Skeletal muscle satellite cell (primary cell): Measurements from ENCODE around the gene MAGI1.
"Not testable (repeated sequence)": the region's sequence is repeated elsewhere in the genome, so short reads cannot be mapped to it uniquely, and the experiment has no call there.

ENCODE experiments used
- H3K27me3 ChIP-seq: 2 replicates; pipeline ENCODE4 v1.7.0; 2013; ENCODE audit warnings: low read length; ENCODE audit not compliant: control insufficient read depth, insufficient read depth
- H3K36me3 ChIP-seq: 2 replicates; pipeline ENCODE4 v1.7.0; 2013; ENCODE audit warnings: mild to moderate bottlenecking, control low read depth, low read length; ENCODE audit not compliant: insufficient read depth
- H3K4me1 ChIP-seq: 2 replicates; pipeline ENCODE4 v1.7.0; 2013; ENCODE audit warnings: low read length; ENCODE audit not compliant: control insufficient read depth, insufficient read depth
- H3K4me2 ChIP-seq: 2 replicates; pipeline ENCODE4 v1.7.0; 2013; ENCODE audit warnings: mild to moderate bottlenecking, low read length
- H3K4me3 ChIP-seq: 2 replicates; pipeline ENCODE4 v1.7.0; 2013; ENCODE audit warnings: low read length
- H3K9ac ChIP-seq: 2 replicates; pipeline ENCODE4 v1.7.0; 2013; ENCODE audit warnings: mild to moderate bottlenecking, low read depth, low read length, moderate library complexity
- H3K9me3 ChIP-seq: replicated peaks from 2 replicates; pipeline ENCODE4 v1.7.0; 2013; ENCODE audit warnings: mild to moderate bottlenecking, control low read depth, low read length

MAGI1 gene

DNA sequence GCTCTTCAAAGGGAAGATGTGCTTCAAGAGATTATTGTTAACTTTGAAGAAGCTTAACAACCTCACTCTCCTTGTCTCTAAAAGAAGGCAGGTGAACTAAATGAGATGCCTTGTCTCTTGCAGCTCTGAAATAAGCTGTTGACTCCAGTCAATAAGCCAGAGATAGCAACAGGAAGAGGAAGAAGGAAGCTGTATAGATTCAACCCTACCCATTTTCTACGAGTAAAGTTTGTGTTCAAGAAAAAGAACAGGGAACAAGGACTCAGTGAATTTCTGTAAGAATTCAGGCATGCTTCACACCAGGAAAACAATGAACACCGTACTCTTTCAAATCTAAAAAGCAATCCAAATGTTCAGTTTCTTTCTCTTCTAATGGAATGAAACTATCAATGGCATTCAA, 503.5 kb downstream of the MAGI1 start:
- no peak overlapping the region for H3K9ac ChIP-seq
- H3K9me3 ChIP-seq, result no peaks in the 10 kb centered on the region
- no peaks in the 10 kb centered on the region for H3K4me1 ChIP-seq
- H3K4me2 ChIP-seq, result no peak overlapping the region
- no peaks in the 10 kb centered on the region for H3K36me3 ChIP-seq
- H3K27me3 ChIP-seq, result no peaks in the 10 kb centered on the region
- H3K4me3 ChIP-seq, result no peak overlapping the region

- Histone ChIP-seq H3K4me2 (no peak overlapping the region), H3K9ac (no peak overlapping the region), H3K9me3 (no peaks in the 10 kb centered on the region), H3K36me3 (no peaks in the 10 kb centered on the region), H3K4me1 (no peaks in the 10 kb centered on the region), H3K27me3 (no peaks in the 10 kb centered on the region), H3K4me3 (no peak overlapping the region)
Measured at GRCh38 chr3:65534805-65535204, 503.9 kb downstream of the MAGI1 start.

GRCh38 chr3:65532749-65533148, 506.0 kb downstream of the MAGI1 start:
- no peaks in the 10 kb centered on the region for H3K36me3 ChIP-seq
- no peaks in the 10 kb centered on the region for H3K9me3 ChIP-seq
- no peaks in the 10 kb centered on the region for H3K27me3 ChIP-seq
- H3K4me2 ChIP-seq, result no peak overlapping the region
- no peaks in the 10 kb centered on the region for H3K4me1 ChIP-seq
- no peak overlapping the region for H3K9ac ChIP-seq
- no peak overlapping the region for H3K4me3 ChIP-seq

GRCh38 chr3:65532215-65532614, 506.5 kb downstream of the MAGI1 start:
- Histone ChIP-seq H3K9me3 (no peaks in the 10 kb centered on the region), H3K4me1 (no peaks in the 10 kb centered on the region), H3K36me3 (no peaks in the 10 kb centered on the region), H3K9ac (no peak overlapping the region), H3K4me2 (no peak overlapping the region), H3K27me3 (no peaks in the 10 kb centered on the region), H3K4me3 (no peak overlapping the region)

GRCh38 chr3:65531499-65531898, 507.2 kb downstream of the MAGI1 start:
- Histone ChIP-seq H3K4me2 (no peak overlapping the region), H3K4me3 (no peak overlapping the region), H3K4me1 (no peaks in the 10 kb centered on the region), H3K9ac (no peak overlapping the region), H3K36me3 (no peaks in the 10 kb centered on the region), H3K9me3 (no peaks in the 10 kb centered on the region), H3K27me3 (no peaks in the 10 kb centered on the region)

DNA sequence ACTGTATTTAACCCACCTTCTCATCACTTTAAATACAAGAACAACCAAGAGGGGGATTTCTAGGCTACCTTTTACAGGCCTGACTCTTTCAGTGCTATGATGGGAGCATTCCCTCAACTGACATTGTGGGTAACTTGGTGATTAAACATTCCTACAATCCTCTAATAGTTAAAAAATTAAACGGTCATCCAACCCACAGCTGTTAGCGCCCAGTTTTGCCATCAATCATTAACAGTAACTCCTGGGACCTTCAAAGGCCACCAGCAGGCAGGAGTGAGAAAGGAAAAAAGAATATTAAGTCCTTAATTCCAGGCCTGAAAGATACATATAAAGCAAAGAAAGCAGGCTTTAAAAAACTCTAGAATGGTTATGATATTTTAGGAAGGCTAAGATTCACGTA, 512.1 kb downstream of the MAGI1 start:
- Histone ChIP-seq H3K4me1 (no peaks in the 10 kb centered on the region), H3K9me3 (no peaks in the 10 kb centered on the region), H3K36me3 (no peaks in the 10 kb centered on the region), H3K4me2 (no peak overlapping the region), H3K27me3 (no peaks in the 10 kb centered on the region), H3K4me3 (no peak overlapping the region), H3K9ac (no peak overlapping the region)

GRCh38 chr3:65524584-65524983, 514.1 kb downstream of the MAGI1 start:
- H3K9ac ChIP-seq, result no peak overlapping the region
- no peaks in the 10 kb centered on the region for H3K27me3 ChIP-seq
- no peak overlapping the region for H3K4me2 ChIP-seq
- H3K4me3 ChIP-seq, result no peak overlapping the region
- H3K9me3 ChIP-seq, result no peaks in the 10 kb centered on the region
- no peaks in the 10 kb centered on the region for H3K4me1 ChIP-seq
- no peaks in the 10 kb centered on the region for H3K36me3 ChIP-seq

DNA sequence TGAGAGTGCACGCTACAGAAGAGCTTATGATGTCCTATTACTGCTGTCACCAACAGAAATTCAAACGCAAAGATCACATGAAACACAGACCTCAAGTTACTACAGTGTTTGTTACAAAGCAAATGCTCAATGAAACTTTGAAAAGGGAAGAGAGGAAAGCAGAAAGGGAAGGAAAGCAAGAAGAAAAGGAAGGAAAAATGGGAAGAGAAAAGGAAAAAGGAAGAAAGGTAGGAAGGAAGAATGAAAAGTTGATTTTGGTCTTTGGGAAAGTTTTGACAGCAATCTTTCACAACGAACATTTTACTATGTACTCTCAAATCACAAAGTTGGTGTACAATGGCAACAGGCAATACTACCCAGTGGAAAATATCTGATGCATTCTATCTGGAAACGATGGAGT, 514.8 kb downstream of the MAGI1 start:
- Histone ChIP-seq H3K4me3 (no peak overlapping the region), H3K9ac (no peak overlapping the region), H3K4me2 (no peak overlapping the region), H3K4me1 (no peaks in the 10 kb centered on the region), H3K36me3 (no peaks in the 10 kb centered on the region), H3K27me3 (no peaks in the 10 kb centered on the region), H3K9me3 (no peaks in the 10 kb centered on the region)

GRCh38 chr3:65521032-65521431, 517.7 kb downstream of the MAGI1 start:
- no peaks in the 10 kb centered on the region for H3K4me1 ChIP-seq
- H3K9me3 ChIP-seq, result no peaks in the 10 kb centered on the region
- no peaks in the 10 kb centered on the region for H3K36me3 ChIP-seq
- H3K27me3 ChIP-seq, result no peaks in the 10 kb centered on the region
- no peak overlapping the region for H3K9ac ChIP-seq
- no peak overlapping the region for H3K4me3 ChIP-seq
- H3K4me2 ChIP-seq, result no peak overlapping the region

- H3K27me3 ChIP-seq, result no peaks in the 10 kb centered on the region
- H3K9ac ChIP-seq, result no peak overlapping the region
- no peaks in the 10 kb centered on the region for H3K9me3 ChIP-seq
- no peak overlapping the region for H3K4me3 ChIP-seq
- H3K4me1 ChIP-seq, result no peaks in the 10 kb centered on the region
- no peak overlapping the region for H3K4me2 ChIP-seq
- H3K36me3 ChIP-seq, result no peaks in the 10 kb centered on the region
Measured at GRCh38 chr3:65516998-65517397, 521.7 kb downstream of the MAGI1 start.

DNA sequence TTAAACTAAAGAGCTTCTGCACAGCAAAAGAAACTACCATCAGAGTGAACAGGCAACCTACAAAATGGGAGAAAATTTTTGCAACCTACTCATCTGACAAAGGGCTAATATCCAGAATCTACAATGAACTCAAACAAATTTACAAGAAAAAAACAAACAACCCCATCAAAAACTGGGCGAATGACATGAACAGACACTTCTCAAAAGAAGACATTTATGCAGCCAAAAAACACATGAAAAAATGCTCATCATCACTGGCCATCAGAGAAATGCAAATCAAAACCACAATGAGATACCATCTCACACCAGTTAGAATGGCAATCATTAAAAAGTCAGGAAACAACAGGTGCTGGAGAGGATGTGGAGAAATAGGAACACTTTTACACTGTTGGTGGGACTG, 524.4 kb downstream of the MAGI1 start:
- H3K4me1 ChIP-seq, H3K9me3 ChIP-seq, H3K36me3 ChIP-seq, H3K9ac ChIP-seq, H3K27me3 ChIP-seq, H3K4me2 ChIP-seq, H3K4me3 ChIP-seq: not testable (repeated sequence)

- not testable (repeated sequence) for H3K4me3 ChIP-seq, H3K4me1 ChIP-seq, H3K4me2 ChIP-seq, H3K9ac ChIP-seq, H3K9me3 ChIP-seq, H3K36me3 ChIP-seq, H3K27me3 ChIP-seq
Measured at GRCh38 chr3:65509423-65509794, 529.3 kb downstream of the MAGI1 start.
